IMR-90 (cell line): ENCODE measurements around the gene FRZB. TPM values are rescaled to one million over a fixed set of nuclear protein-coding genes. Genes with fewer than 3 reads are reported as not detected.

Source experiments
- ATAC-seq: fragments of 200-7000 bp; cut with Tn5 transposase; 2 replicates; pipeline ENCODE4 v1.9.1; 2020; ENCODE audit warnings: low read depth, mild to moderate bottlenecking, moderate library complexity
- BruUV-seq: library from RNA; stranded (reverse); fragments of 400-500 nt; replicated peaks from 2 replicates; lab custom pipeline; 2021; lab: Mats Ljungman, UMichigan
- CTCF ChIA-PET: fragments of 300-600 bp; formaldehyde crosslinking; extraction: SDS; loops from one replicate; lab custom pipeline; 2021; ENCODE audit warnings: antibody characterized with exemption; lab: Yijun Ruan, JAX
- POLR2A ChIA-PET: fragments of 300-600 bp; sonication (Branson Sonifier 250); formaldehyde crosslinking; loops from one replicate; lab custom pipeline; 2022; ENCODE audit warnings: antibody characterized with exemption; ENCODE audit not compliant: unreplicated experiment; lab: Charles Lee
- DNase-seq: peaks from one replicate; pipeline ENCODE4 v3.0.0; 2013
- H2AFZ ChIP-seq: replicated peaks from 2 replicates; pipeline ENCODE3; 2013; ENCODE audit warnings: low read length, mild to moderate bottlenecking; ENCODE audit not compliant: poor library complexity
- H2AK5ac ChIP-seq: 2 replicates; pipeline ENCODE4 v1.6.1; 2013; ENCODE audit warnings: low read depth, low read length, inconsistent platforms
- H2AK9ac ChIP-seq: replicated peaks from 2 replicates; pipeline ENCODE3; 2013; ENCODE audit warnings: mild to moderate bottlenecking, low read depth, low read length, moderate library complexity; ENCODE audit not compliant: poor library complexity
- H2BK120ac ChIP-seq: 2 replicates; pipeline ENCODE4 v1.6.1; 2013; ENCODE audit warnings: low read depth, low read length, inconsistent platforms
- H2BK15ac ChIP-seq: 3 replicates; pipeline ENCODE4 v1.6.1; 2013; ENCODE audit warnings: low read depth, low read length, inconsistent platforms
- H2BK20ac ChIP-seq: 2 replicates; pipeline ENCODE4 v1.6.1; 2013; ENCODE audit warnings: low read depth, mild to moderate bottlenecking, inconsistent platforms, low read length, moderate library complexity
- H2BK5ac ChIP-seq: 2 replicates; pipeline ENCODE4 v1.6.1; 2013; ENCODE audit warnings: mild to moderate bottlenecking, low read depth, low read length, inconsistent platforms; ENCODE audit not compliant: poor library complexity, severe bottlenecking
- H3K14ac ChIP-seq: replicated peaks from 2 replicates; pipeline ENCODE4 v1.6.1; 2013; ENCODE audit warnings: low read depth, low read length, inconsistent platforms
- H3K18ac ChIP-seq: 2 replicates; pipeline ENCODE4 v1.6.1; 2013; ENCODE audit warnings: low read depth, low read length, control low read depth
- H3K23ac ChIP-seq: 2 replicates; pipeline ENCODE4 v1.6.1; 2013; ENCODE audit warnings: low read depth, low read length, inconsistent platforms
- H3K27ac ChIP-seq: 2 replicates; pipeline ENCODE4 v1.5.1; 2013; ENCODE audit warnings: mild to moderate bottlenecking, control low read depth, low read length; ENCODE audit not compliant: insufficient read depth
- H3K27me3 ChIP-seq: 2 replicates; pipeline ENCODE4 v1.6.1; 2013; ENCODE audit warnings: low read length; ENCODE audit not compliant: control insufficient read depth, insufficient read depth
- H3K36me3 ChIP-seq: 2 replicates; pipeline ENCODE4 v1.6.1; 2013; ENCODE audit warnings: low read length, mixed read lengths; ENCODE audit not compliant: control insufficient read depth, insufficient read depth
- H3K4ac ChIP-seq: 2 replicates; pipeline ENCODE4 v1.6.1; 2013; ENCODE audit warnings: low read depth, low read length, inconsistent platforms
- H3K4me1 ChIP-seq: 2 replicates; pipeline ENCODE4 v1.6.1; 2013; ENCODE audit warnings: low read length, mixed read lengths; ENCODE audit not compliant: control insufficient read depth, insufficient read depth
- H3K4me2 ChIP-seq: 2 replicates; pipeline ENCODE4 v1.6.1; 2013; ENCODE audit warnings: low read depth, mild to moderate bottlenecking, control low read depth, low read length, moderate library complexity
- H3K4me3 ChIP-seq: 2 replicates; pipeline ENCODE4 v1.5.1; 2013; ENCODE audit warnings: low read depth, mild to moderate bottlenecking, control low read depth, low read length, moderate library complexity; ENCODE audit not compliant: insufficient read depth
- H3K56ac ChIP-seq: 2 replicates; pipeline ENCODE4 v1.6.1; 2013; ENCODE audit warnings: low read length, inconsistent platforms; ENCODE audit not compliant: insufficient read depth; ENCODE audit errors: extremely low read depth
- H3K79me1 ChIP-seq, 2 experiments: 2 replicates each; pipeline ENCODE4 v1.6.1; 2013; ENCODE audit warnings: low read length in 2 of 2, inconsistent platforms in 1 of 2, low read depth in 1 of 2
- H3K9ac ChIP-seq: 2 replicates; pipeline ENCODE4 v1.6.1; 2013; ENCODE audit warnings: low read depth, low read length, control low read depth
- H3K9me1 ChIP-seq: 2 replicates; pipeline ENCODE4 v1.6.1; 2013; ENCODE audit warnings: low read length, inconsistent platforms; ENCODE audit not compliant: insufficient read depth
- H3K9me3 ChIP-seq: 2 replicates; pipeline ENCODE4 v1.6.1; 2013; ENCODE audit warnings: low read length; ENCODE audit not compliant: control insufficient read depth, insufficient read depth
- H4K20me1 ChIP-seq: 2 replicates; pipeline ENCODE4 v1.6.1; 2013; ENCODE audit warnings: low read length, inconsistent platforms; ENCODE audit not compliant: insufficient read depth
- H4K5ac ChIP-seq: 2 replicates; pipeline ENCODE4 v1.6.1; 2013; ENCODE audit warnings: mild to moderate bottlenecking, low read depth, low read length, control low read depth
- H4K8ac ChIP-seq, 2 experiments: 2 replicates each; pipeline ENCODE4 v1.6.1; 2013; ENCODE audit warnings: low read depth in 2 of 2, low read length in 2 of 2, control low read depth in 1 of 2, inconsistent platforms in 1 of 2
- H4K91ac ChIP-seq: 2 replicates; pipeline ENCODE4 v1.6.1; 2013; ENCODE audit warnings: low read depth, low read length, inconsistent platforms; ENCODE audit not compliant: insufficient read depth
- BHLHE40 ChIP-seq: fragments of 150-350 bp; IDR thresholded peaks from 2 replicates; pipeline ENCODE4 v1.6.1; 2016; ENCODE audit warnings: mild to moderate bottlenecking, low read depth, low read length
- CEBPB ChIP-seq: IDR thresholded peaks from 2 replicates; pipeline ENCODE4 v1.6.1; 2012; ENCODE audit warnings: low read depth, low read length, improper control_type of control experiment
- CTCF ChIP-seq: conservative IDR thresholded peaks from 2 replicates; pipeline ENCODE4 v1.5.1; 2012; ENCODE audit warnings: mild to moderate bottlenecking, low read depth, low read length, improper control_type of control experiment
- FOS ChIP-seq: fragments of 150-350 bp; IDR thresholded peaks from 2 replicates; pipeline ENCODE4 v1.6.1; 2016; ENCODE audit warnings: low read depth, low read length
- MAFK ChIP-seq: IDR thresholded peaks from 2 replicates; pipeline ENCODE4 v1.6.1; 2012; ENCODE audit warnings: low read depth, low read length, improper control_type of control experiment
- MAZ ChIP-seq: IDR thresholded peaks from 2 replicates; pipeline ENCODE4 v1.6.1; 2012; ENCODE audit warnings: low read depth, mild to moderate bottlenecking, low read length, improper control_type of control experiment, moderate library complexity, borderline replicate concordance
- MXI1 ChIP-seq: IDR thresholded peaks from 2 replicates; pipeline ENCODE4 v1.6.1; 2012; ENCODE audit warnings: low read depth, mild to moderate bottlenecking, low read length, moderate library complexity, borderline replicate concordance
- NFE2L2 ChIP-seq: fragments of 150-350 bp; IDR thresholded peaks from 2 replicates; pipeline ENCODE4 v1.6.1; 2016; ENCODE audit warnings: low read depth, mild to moderate bottlenecking, low read length
- RAD21 ChIP-seq: IDR thresholded peaks from 2 replicates; pipeline ENCODE4 v1.6.1; 2012; ENCODE audit warnings: low read length, improper control_type of control experiment
- RCOR1 ChIP-seq: IDR thresholded peaks from 2 replicates; pipeline ENCODE4 v1.6.1; 2012; ENCODE audit warnings: mild to moderate bottlenecking, low read length, improper control_type of control experiment; ENCODE audit not compliant: insufficient replicate concordance
- SMC3 ChIP-seq: fragments of 150-350 bp; IDR thresholded peaks from 2 replicates; pipeline ENCODE4 v1.6.1; 2016; ENCODE audit warnings: low read depth, mild to moderate bottlenecking, antibody characterized with exemption, low read length, moderate library complexity
- WGBS, 2 experiments: methylation state at CpG; one replicate each; pipeline versions ENCODE4 v1.1.5 to v1.1.7; 2013; ENCODE audit warnings: missing lambda C conversion rate in 2 of 2; ENCODE audit not compliant: insufficient read length in 1 of 2; ENCODE audit errors: extremely low coverage in 2 of 2; 5-methylcytosine and 5-hydroxymethylcytosine counted together
- dilution Hi-C: fragments of 300-500 bp; cut with HindIII; formaldehyde crosslinking; loops from one replicate; pipeline ENCODE4 v1.14.3; 2018; ENCODE audit warnings: low sequenced_read_pairs; ENCODE audit not compliant: unreplicated experiment
- in situ Hi-C: fragments of 300-500 bp; cut with MboI; formaldehyde crosslinking; loops from 3 replicates; pipeline ENCODE4 v1.14.3; 2019; ENCODE audit warnings: low sequenced_read_pairs, inconsistent platforms, mixed read lengths
- intact Hi-C: fragments of 100-400 bp; cut with micrococcal nuclease; formaldehyde crosslinking; loops from 2 replicates; pipeline ENCODE4 v1.10.0; 2022
- polyA plus RNA-seq, 3 experiments: library from polyadenylated mRNA; depleted of rRNA; stranded (reverse); fragments of >200 nt; gene quantifications; 2 replicates each; pipeline ENCODE4 v1.2.3, GENCODE V29; 2012; ENCODE audit warnings: low replicate concordance in 1 of 3
- total RNA-seq: library from RNA; depleted of rRNA; stranded (reverse); fragments of >200 nt; gene quantifications from 2 replicates; pipeline ENCODE4 v1.2.3, GENCODE V29; 2012
- TF ChIP-seq, protein P1 (sequence below): fragments of 150-350 bp; IDR thresholded peaks from 2 replicates; pipeline ENCODE4 v1.6.1; 2016; ENCODE audit warnings: low read depth, mild to moderate bottlenecking, low read length, moderate library complexity, borderline replicate concordance

Gene FRZB
- total and polyA plus RNA-seq, 2 of the 4 experiments (the other 2 are of a cell fraction) = 0.18 to 1.2 TPM

- Histone ChIP-seq H2BK20ac (no peak overlapping the region), H2AK9ac (no peak overlapping the region), H3K9me1 (peaks cover 8% of the 10 kb centered on the region), H3K18ac (no peak overlapping the region), H3K4ac (no peak overlapping the region), H3K4me3 (no peak overlapping the region), H2BK5ac (no peak overlapping the region), H2AK5ac (no peak overlapping the region), H3K14ac (no peak overlapping the region), H3K23ac (no peak overlapping the region), H3K4me2 (no peak overlapping the region), H3K9ac (no peak overlapping the region), H4K5ac (no peak overlapping the region), H2AFZ (no peak overlapping the region), H3K56ac (no peak overlapping the region), H3K27me3 (no peaks in the 10 kb centered on the region), H2BK15ac (no peak overlapping the region), H3K27ac (no peak overlapping the region), H2BK120ac (no peak overlapping the region), H4K8ac (no peak overlapping the region), H4K20me1 (peaks cover 7% of the 10 kb centered on the region), H3K79me1 (peaks cover 3 to 11% of the 10 kb centered on the region in 2 experiments; a peak in 3 of 4 replicates), H3K36me3 (peaks cover 16% of the 10 kb centered on the region), H4K91ac (no peak overlapping the region), H3K9me3 (peaks cover 2% of the 10 kb centered on the region; the same call in 1 of the 2 replicates), H3K4me1 (peaks cover 11% of the 10 kb centered on the region)
- in situ Hi-C loops (no loop called here), intact Hi-C loops (loop anchor here (5.0 kb wide), 1 partner anchor 36 kb away; no protein-coding TSS in a partner anchor), dilution Hi-C loops (no loop called here)
- BruUV-seq = no TSS peak
- DNase-seq (no peak), ATAC-seq (no peak)
- CTCF ChIA-PET = no interaction called here
- WGBS, 2 experiments = no CpG with 5 or more reads among the region's 1 CpG
- TF ChIP-seq NFE2L2 (no peak), MAZ (no peak), MXI1 (no peak), CEBPB (no peak), FOS (no peak), MAFK (no peak), RAD21 (no peak), RCOR1 (no peak), SMC3 (no peak), BHLHE40 (no peak), CTCF (no peak)
- TF ChIP-seq, protein P1, sequence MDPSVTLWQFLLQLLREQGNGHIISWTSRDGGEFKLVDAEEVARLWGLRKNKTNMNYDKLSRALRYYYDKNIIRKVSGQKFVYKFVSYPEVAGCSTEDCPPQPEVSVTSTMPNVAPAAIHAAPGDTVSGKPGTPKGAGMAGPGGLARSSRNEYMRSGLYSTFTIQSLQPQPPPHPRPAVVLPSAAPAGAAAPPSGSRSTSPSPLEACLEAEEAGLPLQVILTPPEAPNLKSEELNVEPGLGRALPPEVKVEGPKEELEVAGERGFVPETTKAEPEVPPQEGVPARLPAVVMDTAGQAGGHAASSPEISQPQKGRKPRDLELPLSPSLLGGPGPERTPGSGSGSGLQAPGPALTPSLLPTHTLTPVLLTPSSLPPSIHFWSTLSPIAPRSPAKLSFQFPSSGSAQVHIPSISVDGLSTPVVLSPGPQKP = no peak
- POLR2A ChIA-PET = no interaction called here
Measured at GRCh38 chr2:182910965-182911364, 44.5 kb upstream of the FRZB start.
